ENCODE data around the gene SPINT2. TPM values are rescaled to one million over a fixed set of nuclear protein-coding genes. Genes with fewer than 3 reads are reported as not detected.
"Not testable (repeated sequence)": the region's sequence is repeated elsewhere in the genome, so short reads cannot be mapped to it uniquely, and the experiment has no call there.

Gene SPINT2
- total RNA-seq, 1 donor from 2014 or later = 277 TPM

GRCh38 chr19:38336638-38337359, 72.4 kb downstream of the SPINT2 start:
- peak overlapping the region; percentile 99 for H3K27ac Mint-ChIP-seq
- no peaks in the 10 kb centered on the region for H3K9me3 Mint-ChIP-seq
- TF ChIP-seq CTCF (IDR thresholded peaks at IDR 0.05; ENCODE audit: unreplicated experiment) = no peak
- H3K4me3 Mint-ChIP-seq = peak overlapping the region; percentile 87
- DNase-seq (ENCODE audit: low spot score in 2 of 2, unreplicated experiment in 2 of 2) = peak; percentile 89 to 94
- no peaks in the 10 kb centered on the region for H3K27me3 Mint-ChIP-seq (ENCODE audit: low read depth)
- peaks cover 15% of the 10 kb centered on the region for H3K4me1 Mint-ChIP-seq
- peaks cover 4% of the 10 kb centered on the region for H3K36me3 Mint-ChIP-seq

- TF ChIP-seq CTCF (IDR thresholded peaks at IDR 0.05; ENCODE audit: unreplicated experiment) = no peak
- H3K27ac Mint-ChIP-seq = peak overlapping the region; percentile 99
- no peak for DNase-seq (ENCODE audit: low spot score in 2 of 2, unreplicated experiment in 2 of 2)
- no peaks in the 10 kb centered on the region for H3K27me3 Mint-ChIP-seq (ENCODE audit: low read depth)
- no peaks in the 10 kb centered on the region for H3K9me3 Mint-ChIP-seq
- peaks cover 15% of the 10 kb centered on the region for H3K4me1 Mint-ChIP-seq
- peak overlapping the region; percentile 87 for H3K4me3 Mint-ChIP-seq
- peaks cover 4% of the 10 kb centered on the region for H3K36me3 Mint-ChIP-seq
Measured at GRCh38 chr19:38337360-38337653, 72.9 kb downstream of the SPINT2 start.

GRCh38 chr19:38339011-38339410, 74.6 kb downstream of the SPINT2 start:
- Mint-ChIP-seq H3K4me1 (peaks cover 15% of the 10 kb centered on the region), H3K4me3 (peak overlapping the region; percentile 44), H3K27ac (peak overlapping the region; percentile 61)
- H3K36me3 Mint-ChIP-seq; DNase-seq (ENCODE audit: low spot score in 2 of 2, unreplicated experiment in 2 of 2); H3K27me3 Mint-ChIP-seq (ENCODE audit: low read depth); H3K9me3 Mint-ChIP-seq: not testable (repeated sequence)

DNA sequence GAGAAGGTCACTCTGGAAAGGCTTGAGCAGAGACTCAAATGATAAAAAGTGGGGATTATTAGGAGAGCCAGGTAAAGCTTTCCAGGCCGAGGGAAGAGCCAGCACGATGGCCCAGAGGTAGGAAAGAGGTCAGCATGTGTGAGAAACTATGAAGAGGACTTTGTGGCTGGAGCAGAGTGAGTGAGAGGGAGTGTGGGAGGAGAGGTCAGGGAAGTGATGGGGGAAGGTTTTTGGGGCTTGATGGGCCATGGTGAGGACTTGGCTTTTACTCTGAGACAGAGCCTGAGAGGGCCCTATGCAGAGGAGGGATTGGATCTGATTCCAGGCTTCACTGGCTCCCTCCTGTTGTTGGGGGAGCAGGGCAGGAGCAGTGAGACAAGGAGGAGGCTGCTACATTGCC, 76.6 kb downstream of the SPINT2 start:
- Mint-ChIP-seq H3K4me1 (peaks cover 15% of the 10 kb centered on the region), H3K36me3 (peaks cover 4% of the 10 kb centered on the region), H3K27ac (no peak overlapping the region), H3K4me3 (no peak overlapping the region), H3K9me3 (no peaks in the 10 kb centered on the region), H3K27me3 (ENCODE audit: low read depth) (no peaks in the 10 kb centered on the region)
- TF ChIP-seq CTCF (IDR thresholded peaks at IDR 0.05; ENCODE audit: unreplicated experiment) = no peak
- DNase-seq (ENCODE audit: low spot score in 2 of 2, unreplicated experiment in 2 of 2) = no peak

Other genes with a start within 250 kb of the SPINT2 start
- gene DPF1, start 40.4 kb upstream of the SPINT2 start, total RNA-seq = 3.9 to 4.2 TPM (median 4.0 TPM) in 3 replicates
- gene PPP1R14A, start 8.2 kb upstream of the SPINT2 start, total RNA-seq = 13.6 to 14.8 TPM (median 13.8 TPM) in 3 replicates
- 4.2 to 5.9 TPM (median 4.6 TPM) in 3 replicates for gene C19orf33, start 39.7 kb downstream of the SPINT2 start, total RNA-seq
- 29.9 to 34.1 TPM (median 31.5 TPM) in 3 replicates for gene YIF1B, start 51.4 kb downstream of the SPINT2 start, total RNA-seq
- 2.8 to 2.9 TPM (median 2.9 TPM) in 3 replicates for gene KCNK6, start 55.3 kb downstream of the SPINT2 start, total RNA-seq
- gene CATSPERG, start 71.3 kb downstream of the SPINT2 start, total RNA-seq = 26.4 to 30.3 TPM (median 26.6 TPM) in 3 replicates
- 131 to 144 TPM (median 135 TPM) in 3 replicates for gene PSMD8, start 110.0 kb downstream of the SPINT2 start, total RNA-seq
- 1.3 to 2.4 TPM (median 2.0 TPM) in 3 replicates for gene GGN, start 123.5 kb downstream of the SPINT2 start, total RNA-seq
- 6.7 to 7.1 TPM (median 7.0 TPM) in 3 replicates for gene SPRED3, start 124.1 kb downstream of the SPINT2 start, total RNA-seq
- 17.9 to 20.6 TPM (median 18.8 TPM) in 3 replicates for gene FAM98C, start 138.5 kb downstream of the SPINT2 start, total RNA-seq
- gene RASGRP4, start 161.6 kb downstream of the SPINT2 start, total RNA-seq = 1.1 to 1.7 TPM (median 1.2 TPM) in 3 replicates
- 0.20 to 0.49 TPM (median 0.27 TPM) in 3 replicates for gene RYR1, start 169.1 kb downstream of the SPINT2 start, total RNA-seq

All from mesothelial cell of epicardium (in vitro differentiated cells).